Left kidney (tissue), 2 donors: ENCODE measurements around the gene ZNF844. TPM values are rescaled to one million over a fixed set of nuclear protein-coding genes. Genes with fewer than 3 reads are reported as not detected.
"Not testable (repeated sequence)": the region's sequence is repeated elsewhere in the genome, so short reads cannot be mapped to it uniquely, and the experiment has no call there.

Experiments used
- DNase-seq: peaks from one replicate; pipeline ENCODE4 v3.0.0-alpha.2; 2013
- polyA plus RNA-seq: library from polyadenylated mRNA; unstranded; fragments of 120-200 nt; gene quantifications from one replicate; pipeline ENCODE4 v1.2.1, GENCODE V29; 2013; ENCODE audit not compliant: insufficient read length

ZNF844 gene
- polyA plus RNA-seq, 1 donor, result 34.0 TPM

DNA sequence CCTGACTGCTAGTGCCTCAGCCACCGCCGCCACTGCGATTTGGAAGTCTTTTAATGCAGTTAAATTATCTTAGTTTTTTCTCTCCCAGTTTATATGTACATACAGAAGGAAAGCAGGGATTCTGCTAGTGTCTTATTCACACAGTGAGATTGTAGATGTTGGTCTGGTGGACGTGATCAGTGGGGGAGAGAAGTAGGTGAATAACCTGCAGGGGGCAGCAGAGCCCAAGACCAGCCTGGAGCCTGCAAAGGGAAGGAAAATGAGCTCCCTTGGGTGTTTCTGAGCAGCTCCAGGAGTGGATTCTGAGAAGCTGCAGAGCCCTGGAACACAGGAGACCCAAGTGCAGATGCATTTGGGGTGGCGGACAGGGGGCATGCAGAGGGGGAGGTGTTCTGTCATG is 26.3 kb downstream of the ZNF844 start:
- peak; percentile 62 for DNase-seq

DNA sequence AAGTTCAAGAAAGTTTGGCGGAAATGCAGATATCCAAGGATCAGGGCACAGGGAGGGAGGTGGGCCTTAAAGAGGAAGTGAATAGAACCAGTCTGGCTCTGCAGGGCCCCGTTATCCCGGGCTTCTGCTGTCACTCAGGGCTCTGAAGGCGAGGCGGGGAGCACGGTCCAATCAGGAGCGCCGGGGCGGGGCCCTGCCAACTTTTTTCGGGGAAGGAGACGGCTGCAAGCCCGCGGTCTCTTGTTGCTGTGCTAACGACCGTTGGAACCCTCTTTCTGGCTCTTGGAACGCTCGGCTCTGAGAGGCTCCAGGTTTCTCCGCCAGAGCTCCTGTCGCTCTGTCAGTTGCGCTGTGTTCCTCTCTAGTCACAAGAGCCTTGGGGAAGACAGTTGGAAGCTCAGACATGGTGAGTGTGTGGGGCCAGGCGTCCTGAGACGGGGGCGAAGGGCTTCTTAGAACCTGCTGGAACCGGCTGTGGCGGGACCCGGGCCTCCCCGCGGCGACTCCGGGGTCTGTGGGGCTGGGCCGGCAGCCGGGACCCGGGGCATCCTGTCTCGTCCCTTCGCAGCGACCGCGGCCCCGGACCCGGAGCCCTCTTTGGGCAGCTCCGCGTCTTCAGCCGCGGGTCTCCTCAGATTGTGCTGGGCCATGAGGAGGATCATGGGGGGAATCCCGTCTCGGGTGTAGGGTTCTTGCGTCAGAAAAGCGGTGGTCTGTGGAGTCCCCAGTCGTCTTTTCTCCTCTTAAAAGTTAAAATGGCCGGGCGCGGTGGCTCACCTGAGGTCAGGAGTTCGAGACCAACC is 27.7 kb downstream of the ZNF844 start:
- DNase-seq, result peak; percentile 87

DNA sequence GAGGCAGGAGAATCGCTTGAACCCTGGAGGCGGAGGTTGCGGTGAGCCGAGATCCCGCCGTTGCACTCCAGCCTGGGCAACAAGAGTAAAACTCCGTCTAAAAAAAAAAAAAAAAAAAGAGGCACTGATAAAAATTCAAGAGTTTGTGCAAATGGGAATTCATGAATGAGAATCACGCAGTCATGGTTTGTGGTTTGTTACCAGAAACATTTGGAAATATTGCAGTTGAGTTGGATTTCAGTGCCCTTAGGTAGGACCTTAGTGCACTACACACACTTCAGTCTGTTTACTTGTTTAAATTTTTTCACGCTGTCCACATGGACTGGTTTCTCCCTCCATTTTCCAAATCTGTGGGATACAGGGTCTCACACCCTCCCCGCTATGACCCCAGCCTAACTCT is 28.4 kb downstream of the ZNF844 start:
- DNase-seq, result peak; percentile 8

DNA sequence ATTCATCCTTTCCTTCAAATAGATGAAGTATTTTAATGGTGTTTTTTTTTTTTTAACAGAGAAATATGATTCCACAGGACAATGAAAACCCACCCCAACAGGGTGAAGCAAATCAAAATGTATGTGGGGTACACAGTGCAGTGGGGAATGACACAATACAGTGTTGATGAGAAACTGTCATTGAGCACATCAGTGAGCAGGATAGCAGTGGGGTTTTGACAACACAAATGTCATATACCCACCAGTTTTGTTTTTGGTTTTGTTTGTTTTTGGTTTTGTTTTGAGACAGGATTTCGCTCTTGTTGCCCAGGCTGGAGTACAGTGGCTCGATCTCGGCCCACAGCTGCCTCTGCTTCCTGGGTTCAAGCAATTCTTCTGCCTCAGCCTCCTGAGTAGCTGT is 29.2 kb downstream of the ZNF844 start:
- DNase-seq, result no peak

DNA sequence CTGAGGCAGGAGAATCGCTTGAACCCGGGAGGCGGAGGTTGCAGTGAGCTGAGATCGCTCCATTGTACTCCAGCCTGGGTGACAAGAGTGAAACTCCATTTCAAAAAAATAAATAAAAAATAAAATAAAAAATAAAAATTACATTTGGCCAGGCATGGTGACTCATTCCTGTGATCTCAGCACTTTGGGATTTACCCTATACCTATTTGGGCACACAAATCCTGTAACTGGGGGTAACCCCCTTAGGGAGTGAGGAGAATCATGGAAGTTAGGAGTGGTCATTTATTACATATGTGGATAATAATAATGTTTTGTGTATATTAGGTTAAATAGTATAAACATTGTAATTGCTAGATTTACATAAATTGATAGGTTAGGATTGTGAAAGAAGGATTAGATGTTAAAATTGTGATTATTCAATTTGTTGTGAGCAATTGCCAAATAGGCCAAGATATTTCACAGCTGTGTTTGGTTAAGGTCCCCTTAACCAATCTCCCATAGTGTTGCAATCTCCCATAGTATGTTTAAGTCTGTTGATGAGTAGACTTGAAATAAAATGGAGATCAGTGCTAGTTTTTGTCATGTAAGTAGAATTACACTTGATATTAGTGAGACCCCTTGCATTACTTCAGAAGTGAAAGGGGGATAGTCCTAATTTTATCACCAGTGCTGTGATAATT is 30.7 kb downstream of the ZNF844 start:
- no peak for DNase-seq

DNA sequence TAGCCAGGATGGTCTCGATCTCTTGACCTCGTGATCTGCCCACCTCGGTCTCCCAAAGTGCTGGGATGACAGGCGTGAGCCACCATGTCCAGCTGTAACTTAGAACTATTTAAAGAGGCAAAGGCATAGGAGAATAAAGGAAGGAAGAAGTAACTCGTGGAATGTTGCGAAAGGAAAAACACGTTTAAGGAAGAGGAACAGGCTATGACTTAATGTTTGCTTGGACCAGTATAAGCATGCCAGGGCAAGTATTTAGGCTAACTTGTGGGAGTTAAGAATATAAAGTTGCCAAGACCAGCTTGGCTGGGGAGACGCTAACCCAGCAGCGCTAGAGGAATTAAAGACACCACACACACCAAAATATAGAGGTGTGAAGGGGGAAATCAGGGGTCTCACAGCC is 33.5 kb downstream of the ZNF844 start:
- no peak for DNase-seq

DNA sequence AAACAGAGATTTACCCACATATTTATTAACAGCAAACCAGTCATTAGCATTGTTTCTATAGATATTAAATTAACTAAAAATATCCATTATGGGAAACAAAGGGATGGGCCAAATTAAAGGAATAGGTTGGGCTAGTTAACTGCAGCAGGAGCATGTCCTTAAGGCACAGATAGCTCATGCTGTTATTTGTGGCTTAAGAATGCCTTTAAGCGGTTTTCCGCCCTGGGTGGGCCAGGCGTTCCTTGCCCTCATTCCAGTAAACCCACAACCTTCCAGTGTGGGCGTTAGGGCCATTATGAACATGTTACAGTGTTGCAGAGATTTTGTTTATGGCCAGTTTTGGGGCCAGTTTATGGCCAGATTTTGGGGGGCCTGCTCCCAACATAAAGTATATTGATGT is 39.4 kb downstream of the ZNF844 start:
- not testable (repeated sequence) for DNase-seq

DNA sequence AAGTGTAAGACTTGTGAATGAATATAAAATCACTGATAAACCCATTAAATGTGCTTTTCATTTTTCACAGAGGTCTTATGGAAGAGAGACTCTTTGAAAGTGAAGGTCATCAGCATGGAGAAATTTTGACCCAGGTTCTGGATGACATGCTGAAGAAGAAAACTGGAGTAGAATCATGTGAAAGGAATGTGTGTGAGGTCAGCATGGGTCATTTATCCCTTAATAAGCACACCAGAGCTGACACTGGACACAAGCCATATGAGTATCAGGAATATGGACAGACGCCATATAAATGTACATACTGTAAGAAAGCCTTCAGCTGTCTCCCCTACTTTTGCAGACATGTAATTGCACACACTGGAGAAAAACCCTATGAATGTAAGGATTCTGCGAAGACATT is 46.6 kb downstream of the ZNF844 start:
- no peak for DNase-seq

DNA sequence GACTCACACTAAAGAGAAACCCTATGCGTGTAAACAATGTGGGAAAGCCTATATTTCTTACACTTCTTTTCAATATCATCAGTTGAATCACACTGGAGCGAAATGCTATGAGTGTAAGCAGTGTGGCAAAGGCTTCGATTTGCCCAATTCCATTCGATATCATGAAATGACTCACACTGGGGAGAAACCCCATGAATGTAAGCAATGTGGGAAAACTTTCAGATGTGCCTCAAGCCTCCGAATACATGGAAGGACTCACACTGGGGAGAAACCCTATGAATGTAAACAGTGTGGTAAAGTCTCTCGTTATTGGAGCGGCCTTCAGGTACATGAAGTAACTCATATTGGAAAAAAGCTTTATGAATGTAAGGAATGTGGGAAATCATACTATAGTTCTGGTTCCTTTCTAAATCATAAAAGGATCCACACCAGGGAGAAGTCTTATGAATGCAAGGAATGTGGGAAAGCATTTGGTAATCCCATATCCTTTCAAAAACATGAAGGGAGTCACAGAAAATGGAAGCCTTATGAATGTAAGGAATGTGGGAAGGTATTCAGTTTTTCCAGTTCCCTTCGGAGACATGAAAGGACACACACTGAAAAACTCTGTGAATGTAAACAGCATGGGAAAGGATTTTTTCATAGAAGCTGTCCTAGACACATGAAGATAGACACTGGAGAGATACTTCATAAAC is 47.6 kb downstream of the ZNF844 start:
- DNase-seq, result no peak

DNA sequence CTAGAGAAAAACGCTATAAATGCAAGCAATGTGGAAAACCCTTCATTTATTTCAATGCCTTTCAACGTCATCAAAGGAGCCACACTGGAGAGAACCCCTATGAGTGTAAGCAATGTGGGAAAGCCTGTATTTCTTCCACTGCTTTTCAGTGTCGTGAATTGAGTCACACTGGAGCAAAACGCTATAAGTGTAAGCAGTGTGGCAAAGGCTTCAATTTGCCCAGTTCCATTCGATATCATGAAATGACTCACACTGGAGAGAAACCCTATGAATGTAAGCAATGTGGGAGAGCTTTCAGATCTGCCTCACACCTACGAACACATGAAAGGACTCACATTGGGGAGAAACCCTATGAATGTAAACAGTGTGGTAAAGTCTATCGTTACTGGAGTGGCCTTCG is 48.2 kb downstream of the ZNF844 start:
- DNase-seq, result no peak

DNA sequence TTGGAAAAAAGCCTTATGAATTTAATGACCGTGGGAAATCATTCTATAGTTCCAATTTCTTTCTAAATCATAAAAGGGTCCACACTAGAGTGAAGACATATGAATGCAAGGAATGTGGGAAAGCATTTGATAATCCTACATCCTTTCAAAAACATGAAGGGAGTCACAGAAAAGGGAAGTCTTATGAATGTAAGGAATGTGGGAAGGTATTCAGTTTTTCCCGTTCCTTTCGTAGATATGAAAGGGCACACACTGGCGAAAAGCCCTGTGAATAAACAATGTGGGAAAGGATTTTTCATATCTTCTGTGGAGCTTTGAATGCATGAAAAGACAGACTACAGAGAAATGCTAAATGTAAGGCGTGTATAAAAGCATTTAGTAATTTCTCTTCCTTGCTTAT is 48.6 kb downstream of the ZNF844 start:
- no peak for DNase-seq

DNA sequence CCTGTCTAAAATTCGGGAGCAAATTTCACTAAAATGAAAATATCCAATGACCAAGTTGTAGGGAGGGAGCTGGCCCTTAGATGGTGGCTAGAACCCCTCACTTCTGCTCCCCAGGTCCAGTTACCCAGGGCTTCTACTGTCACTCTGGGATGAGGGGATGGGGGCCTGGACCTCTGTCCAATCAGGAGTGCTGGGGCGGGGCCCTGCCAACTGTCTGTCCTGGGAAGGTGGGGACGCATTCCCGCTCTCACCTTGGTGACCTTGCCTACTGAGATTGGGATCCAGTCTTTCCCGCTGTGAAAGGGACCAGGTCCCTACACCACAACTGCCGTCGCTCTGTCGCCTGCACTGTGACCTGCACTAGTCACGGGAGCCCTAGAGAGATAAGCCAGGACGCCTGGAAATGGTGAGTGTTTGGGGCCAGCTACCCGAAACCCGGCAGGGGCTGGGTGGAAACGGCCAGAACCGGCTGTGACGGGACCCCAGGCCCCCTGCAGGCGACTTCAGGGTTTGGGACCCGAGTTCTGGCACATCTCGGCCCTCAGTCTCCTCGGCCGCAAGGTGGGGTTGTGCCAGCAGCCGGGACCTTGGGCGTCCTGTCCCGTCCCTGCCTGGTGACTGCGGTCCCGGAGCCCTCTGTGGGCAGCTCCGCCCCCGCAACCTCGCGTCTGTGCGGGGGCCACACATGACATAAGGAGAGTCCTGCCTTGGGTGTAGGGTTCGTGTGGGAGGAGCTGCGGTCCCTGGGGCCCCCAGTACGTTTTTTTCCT is 52.9 kb downstream of the ZNF844 start:
- no peak for DNase-seq

DNA sequence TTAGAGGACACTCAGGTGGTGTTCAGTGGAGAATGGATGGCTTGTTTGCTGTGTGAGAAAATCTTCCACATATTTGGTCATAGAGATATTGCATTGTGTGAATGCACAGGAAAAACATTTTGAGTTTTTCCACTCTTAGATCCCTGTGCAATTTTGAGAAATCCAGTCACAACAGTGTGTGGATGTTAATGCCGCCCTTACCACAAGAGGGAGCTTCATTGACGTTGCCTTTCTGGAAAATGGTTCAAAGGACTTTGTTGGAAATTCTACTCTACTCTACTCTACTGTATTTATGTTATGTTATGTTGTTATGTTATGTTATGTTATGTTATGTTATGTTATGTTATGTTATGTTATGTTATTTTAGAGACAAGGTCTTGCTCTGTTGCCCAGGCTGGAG is 62.2 kb downstream of the ZNF844 start:
- no peak for DNase-seq

Other genes with a start within 250 kb of the ZNF844 start
- gene ZNF439, start 216.0 kb upstream of the ZNF844 start, polyA plus RNA-seq, result 34.7 TPM
- 32.2 TPM for gene ZNF69, start 176.9 kb upstream of the ZNF844 start, polyA plus RNA-seq
- gene ZNF700, start 139.6 kb upstream of the ZNF844 start, polyA plus RNA-seq, result 29.6 TPM
- gene ZNF763, start 99.7 kb upstream of the ZNF844 start, polyA plus RNA-seq, result 13.4 TPM
- 23.1 TPM for gene ZNF433, start 29.1 kb upstream of the ZNF844 start, polyA plus RNA-seq
- 2.8 TPM for gene ZNF878, start 11.8 kb upstream of the ZNF844 start, polyA plus RNA-seq
- gene ZNF20, start 75.6 kb downstream of the ZNF844 start, polyA plus RNA-seq, result 8.4 TPM
- 20.1 TPM for gene ZNF625, start 92.0 kb downstream of the ZNF844 start, polyA plus RNA-seq
- gene ZNF136, start 98.4 kb downstream of the ZNF844 start, polyA plus RNA-seq, result 22.2 TPM
- gene ZNF44, start 230.2 kb downstream of the ZNF844 start, polyA plus RNA-seq, result 58.6 TPM